ENCODE data around the gene CDK11A. TPM values are rescaled to one million over a fixed set of nuclear protein-coding genes. Genes with fewer than 3 reads are reported as not detected.

Gene CDK11A
- total RNA-seq, 2 donors from 2014 or later, result 35.8 to 38.9 TPM

DNA sequence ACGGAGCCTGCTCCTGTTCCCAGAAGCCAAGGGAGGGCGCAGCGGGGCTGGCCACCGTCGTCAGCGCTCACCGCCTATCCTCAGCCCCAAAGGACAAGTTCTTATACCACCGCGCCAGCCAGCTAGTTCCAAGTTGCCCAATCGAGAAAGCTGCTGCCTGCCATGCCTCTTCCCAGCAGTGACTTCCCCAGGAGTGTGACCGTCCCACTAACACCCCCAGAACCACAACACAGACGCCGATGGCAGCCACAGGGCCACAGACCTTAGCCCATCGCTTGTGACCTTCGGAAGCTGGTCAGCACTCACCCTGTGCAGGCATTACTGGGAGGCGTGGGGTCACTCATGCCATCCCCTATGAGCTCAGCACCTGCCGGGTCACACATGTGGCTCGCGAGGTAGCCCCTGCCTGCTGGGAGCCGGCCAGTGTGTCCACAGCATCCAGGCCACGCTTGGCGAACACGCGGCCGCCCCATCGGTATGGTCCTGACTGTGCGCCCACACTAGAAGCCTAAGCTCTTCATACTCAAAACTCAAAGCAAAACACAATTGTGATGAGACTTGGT lies 34.0 kb upstream of the CDK11A start:
- Histone ChIP-seq H3K4me1 (peaks cover 24% of the 10 kb centered on the region), H3K9me3 (no peaks in the 10 kb centered on the region), H3K4me3 (no peak overlapping the region), H3K36me3 (replicated peaks in 1 of 2; ENCODE audit: insufficient read depth in 1 of 2, low read depth in 2 of 2) (peaks cover 7 to 19% of the 10 kb centered on the region in 2 donors), H3K27me3 (no peaks in the 10 kb centered on the region), H3K27ac (peak overlapping the region; percentile 45 to 87 (median 82))
- no peak for ATAC-seq
- WGBS, 2 donors, result 89 to 94% methylated on average over 15 to 27 of the region's 27 CpGs
- no peak for TF ChIP-seq POLR2A (IDR thresholded peaks at IDR 0.05)
- DNase-seq, result no peak
- intact Hi-C loops (cut with DNase I), result no loop called here

DNA sequence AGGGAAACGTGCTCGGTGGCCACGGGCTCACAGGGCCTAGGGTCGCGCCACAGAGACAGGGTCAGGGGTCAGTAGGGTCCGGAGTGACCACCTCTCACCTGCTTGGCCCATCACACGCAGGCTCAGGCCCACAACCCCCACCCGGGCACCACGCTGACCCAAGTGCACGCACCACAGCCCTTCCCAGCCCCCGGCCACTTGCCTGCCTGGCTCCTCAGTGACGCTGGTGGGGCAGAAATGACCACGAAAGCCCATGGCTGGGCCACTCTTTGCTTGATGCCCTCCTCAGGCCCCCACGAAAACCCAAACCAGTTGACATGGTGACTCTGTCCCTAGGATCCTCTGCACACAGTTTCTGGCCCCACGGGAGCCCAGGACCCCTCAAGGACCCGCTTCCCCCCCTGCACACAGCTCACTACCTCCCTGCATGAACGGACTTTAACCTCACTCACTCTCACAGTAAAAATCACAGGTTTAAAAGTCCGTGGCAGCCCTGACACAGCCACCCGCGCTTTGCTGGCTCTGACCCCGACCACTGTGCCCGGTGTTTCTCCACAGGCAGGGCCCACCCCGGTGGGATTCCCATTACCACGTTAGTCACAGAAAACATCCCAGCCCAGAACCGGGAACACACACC lies 33.4 kb upstream of the CDK11A start:
- Histone ChIP-seq H3K9me3 (no peaks in the 10 kb centered on the region), H3K4me1 (peaks cover 24% of the 10 kb centered on the region), H3K4me3 (no peak overlapping the region), H3K27me3 (no peaks in the 10 kb centered on the region), H3K36me3 (replicated peaks in 1 of 2; ENCODE audit: insufficient read depth in 1 of 2, low read depth in 2 of 2) (peaks cover 7 to 20% of the 10 kb centered on the region in 2 donors), H3K27ac (peak overlapping the region; percentile 45 to 87 (median 82))
- TF ChIP-seq POLR2A (IDR thresholded peaks at IDR 0.05) (no peak), CTCF (IDR thresholded peaks at IDR 0.05) (no peak)
- 87 to 88% methylated on average over 24 to 25 of the region's 25 CpGs for WGBS, 2 donors
- DNase-seq, result no peak
- intact Hi-C loops (cut with DNase I), result no loop called here
- no peak for ATAC-seq

DNA sequence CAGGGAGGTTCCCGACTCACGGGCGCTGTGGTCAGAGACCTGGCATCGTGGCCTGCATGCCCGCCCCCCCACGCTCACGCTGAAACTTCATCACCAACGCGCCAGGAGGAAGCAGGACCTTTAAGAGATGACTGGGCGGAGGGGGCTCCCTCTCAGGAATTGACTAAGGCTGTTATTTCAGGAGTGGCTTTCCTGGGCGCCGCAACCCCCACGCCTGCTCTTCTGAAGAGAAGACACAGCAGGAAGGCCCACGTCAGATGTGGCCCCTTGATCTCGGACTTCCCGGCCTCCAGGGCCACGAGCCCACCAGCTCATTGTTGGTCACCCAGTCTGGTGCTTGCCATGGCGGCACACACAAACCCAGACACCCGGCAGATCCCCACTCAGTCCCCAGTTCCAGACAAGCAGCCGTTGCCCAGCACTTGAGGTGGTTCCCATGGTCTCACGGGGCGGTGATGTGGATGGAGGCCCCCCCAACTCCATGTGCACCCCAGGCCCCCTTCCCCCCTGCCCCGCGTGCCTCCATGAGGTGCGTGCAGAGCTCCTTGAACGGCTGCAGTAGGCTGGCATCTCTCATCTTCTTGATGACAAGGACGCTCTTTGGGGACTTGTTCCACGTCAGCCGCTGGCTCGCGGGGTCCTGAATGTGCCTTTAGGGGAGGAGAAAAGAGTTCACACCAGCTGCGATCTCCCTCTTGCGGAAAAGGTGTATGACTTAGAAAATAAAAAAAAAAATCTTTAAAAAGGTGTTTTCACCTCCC lies 32.7 kb upstream of the CDK11A start:
- no peak for DNase-seq
- no peaks in the 10 kb centered on the region for H3K9me3 ChIP-seq
- H3K27me3 ChIP-seq, result no peaks in the 10 kb centered on the region
- H3K4me1 ChIP-seq, result peaks cover 24% of the 10 kb centered on the region
- WGBS, 2 donors, result 87 to 92% methylated on average over 18 to 32 of the region's 33 CpGs
- H3K4me3 ChIP-seq, result no peak overlapping the region
- no peak for ATAC-seq
- intact Hi-C loops (cut with DNase I), result no loop called here
- H3K27ac ChIP-seq, result no peak overlapping the region
- H3K36me3 ChIP-seq (replicated peaks in 1 of 2; ENCODE audit: insufficient read depth in 1 of 2, low read depth in 2 of 2), result peaks cover 7 to 20% of the 10 kb centered on the region in 2 donors
- TF ChIP-seq POLR2A (IDR thresholded peaks at IDR 0.05), result no peak
- no peak for TF ChIP-seq CTCF (IDR thresholded peaks at IDR 0.05)

- TF ChIP-seq POLR2A (IDR thresholded peaks at IDR 0.05) (no peak), CTCF (IDR thresholded peaks at IDR 0.05) (no peak)
- DNase-seq, result no peak
- no peaks in the 10 kb centered on the region for H3K27me3 ChIP-seq
- 96% methylated on average over 11 to 12 of the region's 15 CpGs for WGBS, 2 donors
- H3K27ac ChIP-seq, result no peak overlapping the region
- no peak overlapping the region for H3K4me3 ChIP-seq
- intact Hi-C loops (cut with DNase I), result no loop called here
- no peaks in the 10 kb centered on the region for H3K9me3 ChIP-seq
- peaks cover 4 to 20% of the 10 kb centered on the region in 2 donors for H3K36me3 ChIP-seq (replicated peaks in 1 of 2; ENCODE audit: insufficient read depth in 1 of 2, low read depth in 2 of 2)
- peaks cover 24% of the 10 kb centered on the region for H3K4me1 ChIP-seq
- no peak for ATAC-seq
These were observed 31.7 kb upstream of the CDK11A start for GRCh38 chr1:1755852-1756251.

DNA sequence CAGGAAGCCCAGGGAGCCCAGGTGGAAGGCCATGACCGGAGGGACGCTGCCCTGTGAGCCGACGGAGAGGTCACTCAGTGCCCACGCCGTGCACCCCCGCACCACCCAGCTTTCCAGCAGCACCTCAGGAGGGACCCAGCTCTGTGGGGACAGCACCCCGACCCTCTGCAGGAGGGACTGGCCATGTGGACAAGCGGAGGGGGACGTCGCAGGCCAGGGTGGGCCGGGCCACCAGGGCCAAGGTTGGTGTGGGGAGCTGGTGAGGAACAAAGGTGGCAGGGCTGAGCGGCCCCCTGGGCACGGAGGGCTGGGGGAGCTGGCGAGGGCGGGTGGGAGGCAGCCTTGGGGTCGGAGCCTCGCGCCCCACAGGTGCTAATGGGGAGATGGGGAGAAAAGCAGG lies 31.3 kb upstream of the CDK11A start:
- Histone ChIP-seq H3K27ac (no peak overlapping the region), H3K9me3 (no peaks in the 10 kb centered on the region), H3K27me3 (no peaks in the 10 kb centered on the region), H3K4me1 (peaks cover 24% of the 10 kb centered on the region), H3K36me3 (replicated peaks in 1 of 2; ENCODE audit: insufficient read depth in 1 of 2, low read depth in 2 of 2) (peaks cover 0 to 20% of the 10 kb centered on the region in 2 donors), H3K4me3 (no peak overlapping the region)
- WGBS, 2 donors, result 86 to 97% methylated on average over 10 to 19 of the region's 19 CpGs
- intact Hi-C loops (cut with DNase I), result no loop called here
- no peak for DNase-seq
- no peak for TF ChIP-seq POLR2A (IDR thresholded peaks at IDR 0.05)
- TF ChIP-seq CTCF (IDR thresholded peaks at IDR 0.05), result no peak
- no peak for ATAC-seq

Data from body of pancreas (tissue), 4 donors.